Panc1 (cell line): ENCODE data around the gene POU2AF2.
"Not testable (repeated sequence)": the region's sequence is repeated elsewhere in the genome, so short reads cannot be mapped to it uniquely, and the experiment has no call there.

Experiments
- CTCF ChIP-seq: fragments of 450-650 bp; IDR thresholded peaks from 2 replicates; pipeline ENCODE4 v1.5.1; 2017; ENCODE audit warnings: mild to moderate bottlenecking
- POLR2AphosphoS5 ChIP-seq: IDR thresholded peaks from 2 replicates; pipeline ENCODE4 v1.6.1; 2012; ENCODE audit warnings: mild to moderate bottlenecking, low read depth, low read length, moderate library complexity
- REST ChIP-seq, 2 experiments: IDR thresholded peaks; 2 replicates each; pipeline ENCODE4 v1.6.1; 2011 to 2012; ENCODE audit warnings: low read depth in 2 of 2, control low read depth in 1 of 2, low read length in 1 of 2, mild to moderate bottlenecking in 1 of 2, moderate library complexity in 1 of 2; ENCODE audit not compliant: insufficient read depth in 1 of 2
- SIN3A ChIP-seq: IDR thresholded peaks from 2 replicates; pipeline ENCODE4 v1.6.1; 2012; ENCODE audit warnings: low read depth, mild to moderate bottlenecking, low read length, moderate library complexity, borderline replicate concordance; ENCODE audit not compliant: insufficient read depth
- TCF7L2 ChIP-seq: IDR thresholded peaks from 2 replicates; pipeline ENCODE4 v1.6.1; 2011; ENCODE audit warnings: mild to moderate bottlenecking, low read depth, low read length, inconsistent platforms

- TF ChIP-seq CTCF; POLR2AphosphoS5; REST (IDR thresholded peaks at IDR 0.05; ENCODE audit: insufficient read depth in 1 of 2, low read depth in 2 of 2, low read length in 1 of 2); TCF7L2; SIN3A: not testable (repeated sequence)
These were observed 22.8 kb downstream of the POU2AF2 start for GRCh38 chr11:111268303-111268702.
